IMR-90 (cell line): ENCODE results near the gene PANX1. TPM values are rescaled to one million over a fixed set of nuclear protein-coding genes. Genes with fewer than 3 reads are reported as not detected.

Experiments
- ATAC-seq: fragments of 200-7000 bp; cut with Tn5 transposase; 2 replicates; pipeline ENCODE4 v1.9.1; 2020; ENCODE audit warnings: low read depth, mild to moderate bottlenecking, moderate library complexity
- BruUV-seq: library from RNA; stranded (reverse); fragments of 400-500 nt; replicated peaks from 2 replicates; lab custom pipeline; 2021; lab: Mats Ljungman, UMichigan
- CTCF ChIA-PET: fragments of 300-600 bp; formaldehyde crosslinking; extraction: SDS; loops from one replicate; lab custom pipeline; 2021; ENCODE audit warnings: antibody characterized with exemption; lab: Yijun Ruan, JAX
- POLR2A ChIA-PET: fragments of 300-600 bp; sonication (Branson Sonifier 250); formaldehyde crosslinking; loops from one replicate; lab custom pipeline; 2022; ENCODE audit warnings: antibody characterized with exemption; ENCODE audit not compliant: unreplicated experiment; lab: Charles Lee
- DNase-seq: peaks from one replicate; pipeline ENCODE4 v3.0.0; 2013
- H2AFZ ChIP-seq: replicated peaks from 2 replicates; pipeline ENCODE3; 2013; ENCODE audit warnings: low read length, mild to moderate bottlenecking; ENCODE audit not compliant: poor library complexity
- H2AK5ac ChIP-seq: 2 replicates; pipeline ENCODE4 v1.6.1; 2013; ENCODE audit warnings: low read depth, low read length, inconsistent platforms
- H2AK9ac ChIP-seq: replicated peaks from 2 replicates; pipeline ENCODE3; 2013; ENCODE audit warnings: mild to moderate bottlenecking, low read depth, low read length, moderate library complexity; ENCODE audit not compliant: poor library complexity
- H2BK120ac ChIP-seq: 2 replicates; pipeline ENCODE4 v1.6.1; 2013; ENCODE audit warnings: low read depth, low read length, inconsistent platforms
- H2BK15ac ChIP-seq: 3 replicates; pipeline ENCODE4 v1.6.1; 2013; ENCODE audit warnings: low read depth, low read length, inconsistent platforms
- H2BK20ac ChIP-seq: 2 replicates; pipeline ENCODE4 v1.6.1; 2013; ENCODE audit warnings: low read depth, mild to moderate bottlenecking, inconsistent platforms, low read length, moderate library complexity
- H2BK5ac ChIP-seq: 2 replicates; pipeline ENCODE4 v1.6.1; 2013; ENCODE audit warnings: mild to moderate bottlenecking, low read depth, low read length, inconsistent platforms; ENCODE audit not compliant: poor library complexity, severe bottlenecking
- H3K14ac ChIP-seq: replicated peaks from 2 replicates; pipeline ENCODE4 v1.6.1; 2013; ENCODE audit warnings: low read depth, low read length, inconsistent platforms
- H3K18ac ChIP-seq: 2 replicates; pipeline ENCODE4 v1.6.1; 2013; ENCODE audit warnings: low read depth, low read length, control low read depth
- H3K23ac ChIP-seq: 2 replicates; pipeline ENCODE4 v1.6.1; 2013; ENCODE audit warnings: low read depth, low read length, inconsistent platforms
- H3K27ac ChIP-seq: 2 replicates; pipeline ENCODE4 v1.5.1; 2013; ENCODE audit warnings: mild to moderate bottlenecking, control low read depth, low read length; ENCODE audit not compliant: insufficient read depth
- H3K27me3 ChIP-seq: 2 replicates; pipeline ENCODE4 v1.6.1; 2013; ENCODE audit warnings: low read length; ENCODE audit not compliant: control insufficient read depth, insufficient read depth
- H3K36me3 ChIP-seq: 2 replicates; pipeline ENCODE4 v1.6.1; 2013; ENCODE audit warnings: low read length, mixed read lengths; ENCODE audit not compliant: control insufficient read depth, insufficient read depth
- H3K4ac ChIP-seq: 2 replicates; pipeline ENCODE4 v1.6.1; 2013; ENCODE audit warnings: low read depth, low read length, inconsistent platforms
- H3K4me1 ChIP-seq: 2 replicates; pipeline ENCODE4 v1.6.1; 2013; ENCODE audit warnings: low read length, mixed read lengths; ENCODE audit not compliant: control insufficient read depth, insufficient read depth
- H3K4me2 ChIP-seq: 2 replicates; pipeline ENCODE4 v1.6.1; 2013; ENCODE audit warnings: low read depth, mild to moderate bottlenecking, control low read depth, low read length, moderate library complexity
- H3K4me3 ChIP-seq: 2 replicates; pipeline ENCODE4 v1.5.1; 2013; ENCODE audit warnings: low read depth, mild to moderate bottlenecking, control low read depth, low read length, moderate library complexity; ENCODE audit not compliant: insufficient read depth
- H3K56ac ChIP-seq: 2 replicates; pipeline ENCODE4 v1.6.1; 2013; ENCODE audit warnings: low read length, inconsistent platforms; ENCODE audit not compliant: insufficient read depth; ENCODE audit errors: extremely low read depth
- H3K79me1 ChIP-seq, 2 experiments: 2 replicates each; pipeline ENCODE4 v1.6.1; 2013; ENCODE audit warnings: low read length in 2 of 2, inconsistent platforms in 1 of 2, low read depth in 1 of 2
- H3K9ac ChIP-seq: 2 replicates; pipeline ENCODE4 v1.6.1; 2013; ENCODE audit warnings: low read depth, low read length, control low read depth
- H3K9me1 ChIP-seq: 2 replicates; pipeline ENCODE4 v1.6.1; 2013; ENCODE audit warnings: low read length, inconsistent platforms; ENCODE audit not compliant: insufficient read depth
- H3K9me3 ChIP-seq: 2 replicates; pipeline ENCODE4 v1.6.1; 2013; ENCODE audit warnings: low read length; ENCODE audit not compliant: control insufficient read depth, insufficient read depth
- H4K20me1 ChIP-seq: 2 replicates; pipeline ENCODE4 v1.6.1; 2013; ENCODE audit warnings: low read length, inconsistent platforms; ENCODE audit not compliant: insufficient read depth
- H4K5ac ChIP-seq: 2 replicates; pipeline ENCODE4 v1.6.1; 2013; ENCODE audit warnings: mild to moderate bottlenecking, low read depth, low read length, control low read depth
- H4K8ac ChIP-seq, 2 experiments: 2 replicates each; pipeline ENCODE4 v1.6.1; 2013; ENCODE audit warnings: low read depth in 2 of 2, low read length in 2 of 2, control low read depth in 1 of 2, inconsistent platforms in 1 of 2
- H4K91ac ChIP-seq: 2 replicates; pipeline ENCODE4 v1.6.1; 2013; ENCODE audit warnings: low read depth, low read length, inconsistent platforms; ENCODE audit not compliant: insufficient read depth
- BHLHE40 ChIP-seq: fragments of 150-350 bp; IDR thresholded peaks from 2 replicates; pipeline ENCODE4 v1.6.1; 2016; ENCODE audit warnings: mild to moderate bottlenecking, low read depth, low read length
- CEBPB ChIP-seq: IDR thresholded peaks from 2 replicates; pipeline ENCODE4 v1.6.1; 2012; ENCODE audit warnings: low read depth, low read length, improper control_type of control experiment
- CHD1 ChIP-seq: IDR thresholded peaks from 2 replicates; pipeline ENCODE4 v1.6.1; 2012; ENCODE audit warnings: low read depth, low read length, improper control_type of control experiment
- CTCF ChIP-seq: conservative IDR thresholded peaks from 2 replicates; pipeline ENCODE4 v1.5.1; 2012; ENCODE audit warnings: mild to moderate bottlenecking, low read depth, low read length, improper control_type of control experiment
- ELK1 ChIP-seq: fragments of 150-350 bp; IDR thresholded peaks from 2 replicates; pipeline ENCODE4 v1.6.1; 2016; ENCODE audit warnings: low read depth, mild to moderate bottlenecking, low read length, moderate library complexity, borderline replicate concordance
- FOS ChIP-seq: fragments of 150-350 bp; IDR thresholded peaks from 2 replicates; pipeline ENCODE4 v1.6.1; 2016; ENCODE audit warnings: low read depth, low read length
- MAZ ChIP-seq: IDR thresholded peaks from 2 replicates; pipeline ENCODE4 v1.6.1; 2012; ENCODE audit warnings: low read depth, mild to moderate bottlenecking, low read length, improper control_type of control experiment, moderate library complexity, borderline replicate concordance
- MXI1 ChIP-seq: IDR thresholded peaks from 2 replicates; pipeline ENCODE4 v1.6.1; 2012; ENCODE audit warnings: low read depth, mild to moderate bottlenecking, low read length, moderate library complexity, borderline replicate concordance
- NFE2L2 ChIP-seq: fragments of 150-350 bp; IDR thresholded peaks from 2 replicates; pipeline ENCODE4 v1.6.1; 2016; ENCODE audit warnings: low read depth, mild to moderate bottlenecking, low read length
- POLR2A ChIP-seq: IDR thresholded peaks from 2 replicates; pipeline ENCODE4 v1.6.1; 2012; ENCODE audit warnings: mild to moderate bottlenecking, low read depth, low read length
- RAD21 ChIP-seq: IDR thresholded peaks from 2 replicates; pipeline ENCODE4 v1.6.1; 2012; ENCODE audit warnings: low read length, improper control_type of control experiment
- RCOR1 ChIP-seq: IDR thresholded peaks from 2 replicates; pipeline ENCODE4 v1.6.1; 2012; ENCODE audit warnings: mild to moderate bottlenecking, low read length, improper control_type of control experiment; ENCODE audit not compliant: insufficient replicate concordance
- RFX5 ChIP-seq: IDR thresholded peaks from 2 replicates; pipeline ENCODE4 v1.8.0; 2012; ENCODE audit warnings: low read depth, mild to moderate bottlenecking, low read length, moderate library complexity
- SMC3 ChIP-seq: fragments of 150-350 bp; IDR thresholded peaks from 2 replicates; pipeline ENCODE4 v1.6.1; 2016; ENCODE audit warnings: low read depth, mild to moderate bottlenecking, antibody characterized with exemption, low read length, moderate library complexity
- USF2 ChIP-seq: fragments of 150-350 bp; IDR thresholded peaks from 2 replicates; pipeline ENCODE4 v1.6.1; 2017; ENCODE audit warnings: mild to moderate bottlenecking, antibody characterized with exemption, low read length, low read depth
- WGBS, 2 experiments: methylation state at CpG; one replicate each; pipeline versions ENCODE4 v1.1.5 to v1.1.7; 2013; ENCODE audit warnings: missing lambda C conversion rate in 2 of 2; ENCODE audit not compliant: insufficient read length in 1 of 2; ENCODE audit errors: extremely low coverage in 2 of 2; 5-methylcytosine and 5-hydroxymethylcytosine counted together
- dilution Hi-C: fragments of 300-500 bp; cut with HindIII; formaldehyde crosslinking; loops from one replicate; pipeline ENCODE4 v1.14.3; 2018; ENCODE audit warnings: low sequenced_read_pairs; ENCODE audit not compliant: unreplicated experiment
- in situ Hi-C: fragments of 300-500 bp; cut with MboI; formaldehyde crosslinking; loops from 3 replicates; pipeline ENCODE4 v1.14.3; 2019; ENCODE audit warnings: low sequenced_read_pairs, inconsistent platforms, mixed read lengths
- intact Hi-C: fragments of 100-400 bp; cut with micrococcal nuclease; formaldehyde crosslinking; loops from 2 replicates; pipeline ENCODE4 v1.10.0; 2022
- polyA plus RNA-seq, 3 experiments: library from polyadenylated mRNA; depleted of rRNA; stranded (reverse); fragments of >200 nt; gene quantifications; 2 replicates each; pipeline ENCODE4 v1.2.3, GENCODE V29; 2012; ENCODE audit warnings: low replicate concordance in 1 of 3
- total RNA-seq: library from RNA; depleted of rRNA; stranded (reverse); fragments of >200 nt; gene quantifications from 2 replicates; pipeline ENCODE4 v1.2.3, GENCODE V29; 2012

PANX1 gene
- total and polyA plus RNA-seq, 2 of the 4 experiments (the other 2 are of a cell fraction), result 29.8 to 70.8 TPM

GRCh38 chr11:94139416-94139815 lies 10.8 kb downstream of the PANX1 start:
- CTCF ChIA-PET, result no interaction called here

More at GRCh38 chr11:94139416-94139815, 10.8 kb downstream of the PANX1 start:
- H3K79me1 ChIP-seq, result peaks cover 22 to 63% of the 10 kb centered on the region in 2 experiments
- no peak overlapping the region for H3K27ac ChIP-seq
- TF ChIP-seq CEBPB (no peak), NFE2L2 (no peak), CTCF (no peak), BHLHE40 (no peak), FOS (no peak), CHD1 (no peak), SMC3 (no peak), POLR2A (no peak), MAZ (no peak), USF2 (no peak), MXI1 (no peak), RCOR1 (no peak), RFX5 (no peak), RAD21 (no peak), ELK1 (no peak)
- H3K18ac ChIP-seq, result no peak overlapping the region; the same call in 1 of the 2 replicates
- intact Hi-C loops, result no loop called here
- no peak overlapping the region for H2BK5ac ChIP-seq
- H3K56ac ChIP-seq, result no peak overlapping the region
- BruUV-seq, result no TSS peak
- no peak overlapping the region; the same call in 1 of the 2 replicates for H4K91ac ChIP-seq
- peaks cover 35% of the 10 kb centered on the region for H4K20me1 ChIP-seq
- H3K9me3 ChIP-seq, result no peaks in the 10 kb centered on the region
- DNase-seq, result no peak
- H2AK9ac ChIP-seq, result no peak overlapping the region
- H2BK120ac ChIP-seq, result no peak overlapping the region
- peak overlapping the region; percentile 27 for H3K14ac ChIP-seq
- H3K4me1 ChIP-seq, result peaks cover 31% of the 10 kb centered on the region
- H3K9ac ChIP-seq, result no peak overlapping the region
- no CpG with 5 or more reads among the region's 4 CpGs for WGBS, 2 experiments
- no peak overlapping the region for H4K8ac ChIP-seq
- H3K36me3 ChIP-seq, result no peaks in the 10 kb centered on the region
- POLR2A ChIA-PET, result no interaction called here
- no peak overlapping the region for H2AFZ ChIP-seq
- no peak for ATAC-seq
- no peak overlapping the region; the same call in 1 of the 2 replicates for H3K4me2 ChIP-seq
- no peak overlapping the region for H2BK15ac ChIP-seq
- no peak overlapping the region for H4K5ac ChIP-seq
- in situ Hi-C loops, result loop anchor here (10.0 to 25.0 kb wide), 4 partner anchors 405 to 1127 kb away; partner anchors contain the start of gene AMOTL1
- H3K9me1 ChIP-seq, result peaks cover 23% of the 10 kb centered on the region
- H3K27me3 ChIP-seq, result no peaks in the 10 kb centered on the region
- no peak overlapping the region for H2BK20ac ChIP-seq
- H3K4ac ChIP-seq, result no peak overlapping the region; the same call in 1 of the 2 replicates
- H3K23ac ChIP-seq, result no peak overlapping the region
- H3K4me3 ChIP-seq, result no peak overlapping the region
- dilution Hi-C loops, result no loop called here
- H2AK5ac ChIP-seq, result peak overlapping the region; percentile 74; the same call in 1 of the 2 replicates
